Measurements from ENCODE around the gene MMP2. TPM values are rescaled to one million over a fixed set of nuclear protein-coding genes. Genes with fewer than 3 reads are reported as not detected.

MMP2 gene
- polyA plus RNA-seq, 3 donors, result 294 to 319 (median 305) TPM

DNA sequence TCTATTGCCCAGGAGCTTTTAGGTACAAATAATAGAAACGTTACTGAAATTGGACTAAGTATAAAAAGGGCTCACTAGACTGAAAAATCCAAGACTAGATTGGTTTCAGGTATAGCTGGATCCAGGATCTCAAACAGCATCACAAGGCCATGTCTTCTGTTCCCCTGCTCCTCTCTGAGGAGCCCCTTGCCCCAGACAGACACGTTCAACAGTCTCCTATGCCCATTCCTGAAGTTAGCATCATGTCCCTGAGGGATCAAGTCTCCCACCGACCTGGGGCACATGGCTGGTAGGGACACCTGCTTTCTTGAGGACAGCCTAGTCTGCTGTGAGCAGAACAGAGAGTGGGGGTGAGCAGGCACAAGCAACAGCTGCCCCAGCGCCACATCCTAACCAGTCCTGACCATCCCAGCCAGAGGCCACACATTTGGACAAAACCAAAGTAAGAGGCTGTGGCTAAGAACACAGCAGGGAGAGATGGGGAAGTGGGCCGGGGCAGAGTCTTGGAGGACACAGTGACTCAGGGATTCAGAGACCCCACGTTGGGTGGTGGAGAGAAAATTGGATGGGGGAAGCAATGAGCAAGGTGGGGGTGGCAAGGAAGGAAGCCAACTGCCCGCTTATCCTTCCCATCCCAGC lies 10.5 kb upstream of the MMP2 start:
- no peak for DNase-seq (ENCODE audit: low read depth in 3 of 3, low spot score in 2 of 3)

DNA sequence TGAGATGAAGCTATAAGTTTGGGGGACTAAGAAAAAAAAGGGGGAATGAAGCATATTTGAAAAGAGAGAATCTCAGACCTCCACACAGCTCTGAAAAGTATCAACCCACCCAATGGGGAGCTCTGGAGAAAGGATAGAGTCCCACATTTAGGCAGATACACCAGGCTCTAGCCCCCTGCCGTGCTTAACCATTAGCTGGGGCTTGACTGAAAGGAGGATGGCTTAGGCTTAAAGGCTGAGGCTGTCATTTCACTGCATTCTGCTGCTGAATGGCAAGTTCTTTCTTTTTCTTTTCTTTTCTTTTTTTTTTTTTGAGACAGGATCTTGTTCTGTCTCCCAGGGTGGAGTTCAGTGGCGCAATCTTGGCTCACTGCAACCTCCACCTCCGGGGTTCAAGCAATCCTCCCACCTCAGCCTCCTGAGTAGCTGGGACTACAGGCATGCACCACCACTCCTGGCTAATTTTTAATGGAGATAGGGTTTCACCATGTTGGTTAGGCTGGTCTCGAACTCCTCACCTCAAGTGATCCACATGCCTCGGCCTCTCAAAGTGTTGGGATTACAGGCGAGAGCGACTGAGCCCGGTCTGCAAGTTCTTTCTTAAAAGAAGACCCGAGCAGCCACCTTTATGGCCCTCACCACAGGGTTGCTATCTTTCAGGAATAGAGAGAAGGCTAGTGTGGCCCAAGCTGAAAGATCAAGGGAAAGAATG lies 9.0 kb upstream of the MMP2 start:
- DNase-seq (ENCODE audit: low read depth in 3 of 3, low spot score in 2 of 3), result no peak

DNA sequence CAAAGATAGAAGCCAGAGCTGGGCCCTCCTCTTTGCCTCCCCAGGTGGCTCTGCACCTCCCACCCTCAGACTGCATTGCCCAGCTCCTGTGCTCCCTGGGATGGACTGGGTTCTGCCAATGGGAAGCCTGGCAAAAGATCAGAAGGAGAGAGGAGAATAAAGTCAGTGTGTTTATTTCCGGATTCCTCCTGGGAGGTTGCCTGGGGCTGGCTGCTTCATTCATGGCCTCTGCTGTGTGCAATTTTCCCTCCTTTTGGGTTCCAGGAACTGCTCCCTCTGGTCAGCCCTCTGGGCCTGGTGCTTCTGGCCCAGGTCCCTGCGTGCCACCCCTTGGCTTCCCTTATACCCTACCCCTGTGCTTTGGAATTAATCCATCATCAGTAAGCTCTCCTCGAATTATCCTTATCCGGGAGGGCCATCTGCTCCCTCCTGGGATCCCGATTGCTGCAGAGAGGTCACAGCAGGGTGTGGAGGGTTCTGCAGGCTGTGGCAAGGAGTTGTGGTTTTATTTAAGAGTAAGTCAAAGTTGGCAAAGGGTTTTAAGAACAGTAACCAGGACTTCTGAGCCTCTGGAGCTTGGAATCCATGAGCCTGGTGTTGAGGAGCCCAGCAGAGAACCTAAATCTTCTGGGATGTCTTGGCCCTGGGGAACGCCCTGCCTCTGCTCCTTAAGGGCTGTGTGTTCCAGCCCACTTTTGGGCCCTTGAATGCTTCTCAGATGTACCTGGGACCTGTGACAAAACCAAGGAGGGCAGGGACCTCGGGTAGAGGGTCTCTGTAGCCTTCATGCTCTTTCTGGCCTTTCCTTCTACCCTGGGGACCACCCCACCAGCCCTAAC lies 8.2 kb upstream of the MMP2 start:
- no peak for DNase-seq (ENCODE audit: low read depth in 3 of 3, low spot score in 2 of 3)

DNA sequence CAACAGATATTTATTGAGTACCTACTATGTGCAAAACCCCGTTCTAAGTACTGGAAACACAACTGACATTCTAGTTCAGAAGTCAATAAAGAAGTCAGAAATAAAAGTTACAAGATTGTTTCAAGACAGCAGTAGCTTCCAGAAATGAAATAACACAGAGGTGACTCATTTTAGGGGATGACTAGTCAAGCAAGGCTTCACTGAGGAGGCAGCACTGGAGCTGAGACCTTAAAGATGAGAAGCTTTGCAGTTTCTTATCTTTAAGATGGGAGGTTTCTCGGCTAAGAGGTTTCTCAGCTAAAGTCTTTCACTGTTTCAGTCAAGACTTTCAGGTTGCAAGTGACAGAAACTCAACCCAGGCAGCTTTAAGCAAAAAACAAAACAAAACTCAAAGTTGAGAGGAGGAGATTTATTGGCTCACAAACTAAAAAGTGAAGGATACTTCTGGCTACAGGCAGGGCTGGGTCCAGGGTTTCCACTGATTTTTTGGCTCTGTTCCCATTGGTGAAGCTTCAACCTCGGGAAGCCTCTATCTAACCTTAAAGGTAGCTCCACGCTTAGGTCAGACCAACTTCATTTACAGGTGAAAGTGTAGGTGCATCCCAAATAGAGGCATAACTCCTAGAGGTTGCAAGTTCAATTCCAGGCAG lies 7.4 kb upstream of the MMP2 start:
- no peak for DNase-seq (ENCODE audit: low read depth in 3 of 3, low spot score in 2 of 3)

DNA sequence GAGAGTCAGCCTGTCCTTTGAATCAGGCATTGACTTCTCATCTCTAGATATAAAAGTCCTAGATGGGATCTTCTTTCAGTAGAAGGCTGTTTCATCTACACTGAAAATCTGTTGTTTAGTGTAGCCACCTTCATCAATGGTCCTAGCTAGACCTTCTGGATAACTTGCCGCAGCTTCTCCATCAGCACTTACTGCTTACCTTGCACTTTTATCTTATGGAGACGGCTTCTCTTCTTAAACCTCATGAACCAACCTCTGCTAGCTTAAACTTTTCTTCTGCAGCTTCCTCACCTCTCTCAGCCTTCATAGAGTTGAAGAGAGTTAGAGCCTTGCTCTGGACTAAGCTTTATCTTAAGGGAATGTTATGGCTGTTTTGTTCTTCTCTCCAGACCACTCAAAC lies 5.4 kb upstream of the MMP2 start:
- DNase-seq (ENCODE audit: low read depth in 3 of 3, low spot score in 2 of 3), result no peak

DNA sequence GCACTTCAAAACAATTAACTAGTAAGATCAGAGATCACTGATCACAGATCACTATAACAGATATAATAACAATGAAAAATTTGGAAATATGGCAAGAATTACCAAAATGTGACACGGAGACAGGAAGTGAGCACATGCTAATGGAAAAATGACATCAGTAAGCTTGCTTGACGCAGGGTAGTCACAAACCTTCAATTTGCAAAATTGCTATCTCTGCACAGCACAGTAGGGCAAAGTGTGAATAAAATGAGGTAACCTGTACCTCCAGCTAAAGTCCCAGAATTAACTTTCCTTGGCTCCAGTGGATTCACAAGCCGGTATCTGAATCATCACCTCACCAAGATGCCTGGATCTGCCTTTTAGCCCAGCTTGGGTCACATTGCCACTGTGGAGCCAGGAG lies 4.2 kb upstream of the MMP2 start:
- no peak for DNase-seq (ENCODE audit: low read depth in 3 of 3, low spot score in 2 of 3)

DNA sequence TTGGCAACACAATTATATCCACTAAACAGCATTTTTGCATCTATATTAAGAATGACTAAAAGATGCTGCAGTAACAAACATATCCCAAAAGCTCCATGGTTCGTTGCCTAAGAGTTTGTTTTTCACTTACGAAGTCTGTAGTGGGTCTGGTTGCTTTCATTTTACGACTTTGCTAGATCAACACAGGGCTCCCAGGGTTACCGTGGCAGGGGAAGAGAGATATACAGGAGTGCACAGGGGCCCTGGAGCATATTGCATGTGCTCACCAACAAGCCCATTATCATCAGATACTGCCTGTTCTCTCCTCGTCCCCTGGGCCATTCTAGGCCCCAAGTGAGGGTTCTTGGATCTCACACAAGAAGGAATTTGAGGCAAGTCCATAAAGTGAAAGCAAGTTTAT lies 3.1 kb upstream of the MMP2 start:
- no peak for DNase-seq (ENCODE audit: low read depth in 3 of 3, low spot score in 2 of 3)

DNA sequence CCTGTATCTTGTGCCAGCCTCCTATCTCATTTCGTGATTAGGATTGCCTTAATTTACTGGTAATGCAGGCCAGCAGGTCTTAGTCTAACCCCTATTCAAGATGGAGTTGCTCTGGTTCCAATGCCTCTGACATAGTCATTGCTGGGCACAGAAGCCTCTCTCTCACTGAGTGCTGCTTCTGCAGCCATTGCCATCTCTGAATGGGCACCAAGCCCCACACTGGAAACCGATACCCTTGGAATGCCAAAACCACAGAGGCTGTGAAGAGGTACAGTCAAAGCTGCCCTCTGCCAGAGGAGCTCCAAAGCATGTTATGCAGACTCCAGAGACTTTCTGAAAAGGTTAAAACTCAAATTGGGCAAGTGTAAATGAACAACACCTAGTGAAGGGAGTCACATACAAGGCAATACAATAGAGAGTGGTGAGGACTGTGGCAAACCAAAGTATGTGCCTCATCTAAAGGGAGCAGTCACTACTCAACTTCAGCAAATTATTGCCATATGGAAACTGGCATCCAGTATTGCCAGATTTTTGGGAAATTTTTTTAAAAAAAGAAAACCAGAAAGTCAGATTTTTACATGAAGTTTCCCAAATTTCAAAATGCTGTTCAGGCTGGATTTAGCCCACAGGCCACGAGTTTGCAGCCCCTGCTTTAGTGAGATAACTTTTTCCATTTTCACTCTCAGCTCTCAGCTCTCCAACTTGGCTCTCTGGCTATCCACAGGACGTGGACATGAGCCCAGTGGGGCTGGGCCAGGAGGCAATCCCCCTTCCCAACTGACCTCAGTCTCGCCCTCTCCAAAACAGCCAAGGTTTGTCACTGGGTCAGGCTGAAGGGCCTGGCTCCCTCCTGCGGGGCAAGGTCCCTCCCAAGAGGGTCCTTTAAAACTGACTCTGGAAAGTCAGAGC lies 2.1 kb upstream of the MMP2 start:
- DNase-seq (ENCODE audit: low read depth in 3 of 3, low spot score in 2 of 3), result no peak

DNA sequence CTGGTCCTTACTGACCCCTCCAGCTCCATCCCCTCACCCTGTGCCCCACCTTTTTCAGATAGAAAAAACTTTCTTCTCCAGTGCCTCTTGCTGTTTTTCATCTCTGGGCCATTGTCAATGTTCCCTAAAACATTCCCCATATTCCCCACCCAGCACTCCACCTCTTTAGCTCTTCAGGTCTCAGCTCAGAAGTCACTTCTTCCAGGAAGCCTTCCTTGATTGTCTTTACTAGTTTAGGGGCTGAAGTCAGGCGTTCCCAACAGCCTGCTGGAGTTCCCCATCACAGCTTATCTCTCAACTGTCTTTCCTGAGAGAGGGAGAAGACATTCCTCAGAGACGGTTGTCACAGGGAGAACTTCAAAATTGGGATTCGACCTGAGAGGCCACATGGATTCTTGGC lies 1.3 kb upstream of the MMP2 start:
- DNase-seq (ENCODE audit: low read depth in 3 of 3, low spot score in 2 of 3), result no peak

DNA sequence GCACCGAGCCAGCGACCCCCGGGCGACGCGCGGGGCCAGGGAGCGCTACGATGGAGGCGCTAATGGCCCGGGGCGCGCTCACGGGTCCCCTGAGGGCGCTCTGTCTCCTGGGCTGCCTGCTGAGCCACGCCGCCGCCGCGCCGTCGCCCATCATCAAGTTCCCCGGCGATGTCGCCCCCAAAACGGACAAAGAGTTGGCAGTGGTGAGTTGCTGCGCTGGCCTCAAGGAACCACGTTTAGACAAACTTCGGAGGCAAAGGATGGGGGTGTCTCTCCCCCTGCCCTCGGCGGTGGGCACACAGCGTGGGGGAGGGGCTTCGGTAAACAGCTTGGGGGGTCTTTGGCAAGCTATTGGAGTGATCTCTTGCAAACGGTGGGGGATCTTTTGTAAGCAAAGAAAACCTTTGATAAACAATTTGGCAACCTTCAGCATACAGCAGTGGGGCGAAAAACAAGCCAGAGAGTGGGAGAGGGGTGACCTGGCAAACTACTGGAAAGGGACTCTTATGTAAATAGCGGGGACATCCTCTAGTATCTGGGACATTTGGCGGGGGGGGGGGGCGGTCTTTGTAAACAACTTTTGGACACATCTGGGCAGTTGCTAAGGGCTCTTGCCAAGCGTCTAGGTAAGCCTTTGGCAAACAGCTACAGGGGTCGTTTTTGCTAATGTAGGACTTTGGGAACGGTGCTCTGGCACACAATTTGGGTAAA lies 587 bp downstream of the MMP2 start:
- no peak for DNase-seq (ENCODE audit: low read depth in 3 of 3, low spot score in 2 of 3)

DNA sequence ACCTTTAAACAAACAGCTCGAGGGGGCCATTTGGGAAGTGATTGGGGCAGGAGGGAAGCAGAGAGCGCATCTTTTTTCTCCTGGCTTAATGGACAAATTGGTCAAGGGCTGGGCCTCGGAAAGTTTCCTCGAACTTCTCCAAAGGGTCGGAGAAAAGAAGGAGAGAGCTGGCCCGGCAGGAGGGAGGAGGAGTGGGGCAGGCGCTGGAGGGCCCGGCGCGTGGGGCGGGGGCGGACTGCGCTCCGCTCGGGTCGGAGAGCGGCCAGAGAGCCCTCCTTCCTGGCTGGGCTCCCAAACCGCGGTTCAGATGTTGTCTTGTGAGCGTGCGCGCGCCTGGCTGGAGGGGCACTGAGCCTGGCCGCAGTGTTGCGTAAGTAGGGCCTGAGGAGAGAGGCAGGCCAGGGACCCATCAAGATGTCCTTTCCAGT lies 1.2 kb downstream of the MMP2 start:
- DNase-seq (ENCODE audit: low read depth in 3 of 3, low spot score in 2 of 3), result no peak

DNA sequence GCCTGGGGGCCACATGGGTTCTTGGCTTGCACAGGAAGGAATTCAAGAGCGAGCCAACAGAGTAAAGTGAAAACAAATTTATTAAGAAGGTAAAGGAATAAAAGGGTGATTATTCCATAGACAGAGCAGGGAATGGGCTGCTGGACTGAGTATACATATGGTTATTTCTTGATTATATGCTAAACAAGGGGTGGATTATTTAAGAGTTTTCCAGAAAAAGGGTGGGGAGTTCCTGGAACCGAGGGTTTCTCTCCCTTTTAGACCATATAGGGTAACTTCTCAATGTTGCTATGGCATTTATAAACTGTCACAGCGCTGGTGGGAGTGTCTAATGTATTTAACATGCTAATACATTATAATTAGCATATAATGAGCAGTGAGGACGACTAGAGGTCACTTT lies 2.0 kb downstream of the MMP2 start:
- no peak for DNase-seq (ENCODE audit: low read depth in 3 of 3, low spot score in 2 of 3)

DNA sequence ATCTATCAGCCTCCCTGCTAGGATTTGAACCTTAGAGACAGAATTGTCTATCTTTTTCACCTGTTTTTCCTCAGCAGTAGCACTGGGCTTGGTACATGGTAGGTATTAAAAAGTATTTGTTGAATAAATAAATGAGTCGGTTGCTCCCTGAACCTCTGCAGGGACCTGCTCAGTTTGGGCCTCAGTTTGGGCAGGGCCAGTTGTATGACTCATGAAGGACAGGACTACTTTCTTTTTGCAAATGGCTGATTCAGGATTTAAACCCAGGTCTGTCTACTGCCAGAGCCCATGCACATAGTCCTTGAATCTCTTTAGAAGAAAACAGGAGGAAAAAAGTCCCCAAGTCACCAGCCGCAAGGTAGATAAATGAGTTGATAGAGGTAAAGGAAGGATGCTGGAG lies 3.1 kb downstream of the MMP2 start:
- no peak for DNase-seq (ENCODE audit: low read depth in 3 of 3, low spot score in 2 of 3)

DNA sequence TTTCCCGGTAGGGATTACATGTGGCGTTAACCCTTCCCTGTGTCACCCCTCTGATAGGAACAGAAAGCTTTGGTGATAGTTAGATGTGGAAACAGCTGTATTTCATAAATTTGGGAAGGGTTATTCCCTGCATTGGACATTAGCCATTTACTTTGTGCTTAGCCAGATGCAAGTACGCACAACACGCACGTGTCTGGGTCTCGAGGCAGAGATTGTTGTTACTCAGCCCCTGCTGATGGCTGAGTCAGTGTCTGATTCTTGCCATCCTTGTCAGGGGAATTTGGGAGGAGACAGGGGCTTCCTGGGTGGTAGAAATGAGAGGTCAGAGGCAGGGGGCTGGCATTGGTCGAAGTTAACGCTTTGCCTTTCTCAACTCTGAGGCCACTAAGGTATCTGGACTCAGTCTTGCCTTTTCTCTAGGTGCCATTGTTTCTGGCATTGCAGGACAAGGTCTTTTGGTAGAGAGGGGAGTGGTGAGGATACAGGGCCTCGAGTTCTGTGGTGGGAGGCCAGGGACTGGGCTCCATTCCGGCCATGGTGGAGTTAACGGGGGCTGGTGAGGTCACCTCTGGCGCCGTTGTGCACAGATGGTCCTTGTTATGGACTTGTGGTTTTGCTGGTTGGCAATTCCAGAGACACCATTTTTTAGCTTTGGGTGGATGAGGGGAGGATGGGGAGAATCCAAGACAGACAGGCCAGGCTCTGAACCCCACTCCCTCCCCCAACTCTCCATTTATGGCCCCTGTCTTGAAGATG lies 8.2 kb downstream of the MMP2 start:
- DNase-seq (ENCODE audit: low read depth in 3 of 3, low spot score in 2 of 3), result no peak

DNA sequence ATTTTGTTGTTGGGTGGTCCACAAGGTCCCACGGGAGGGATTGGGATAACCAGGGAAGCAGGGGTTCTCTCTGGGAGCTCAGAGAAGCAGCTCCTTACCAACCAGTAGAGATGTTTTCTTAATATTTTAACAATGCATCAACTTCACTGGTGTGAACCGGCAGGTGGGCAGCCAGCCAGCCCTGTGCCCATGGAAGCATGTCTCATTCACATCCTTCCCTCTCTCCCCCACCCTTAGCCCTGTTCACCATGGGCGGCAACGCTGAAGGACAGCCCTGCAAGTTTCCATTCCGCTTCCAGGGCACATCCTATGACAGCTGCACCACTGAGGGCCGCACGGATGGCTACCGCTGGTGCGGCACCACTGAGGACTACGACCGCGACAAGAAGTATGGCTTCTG lies 9.3 kb downstream of the MMP2 start:
- DNase-seq (ENCODE audit: low read depth in 3 of 3, low spot score in 2 of 3), result no peak

DNA sequence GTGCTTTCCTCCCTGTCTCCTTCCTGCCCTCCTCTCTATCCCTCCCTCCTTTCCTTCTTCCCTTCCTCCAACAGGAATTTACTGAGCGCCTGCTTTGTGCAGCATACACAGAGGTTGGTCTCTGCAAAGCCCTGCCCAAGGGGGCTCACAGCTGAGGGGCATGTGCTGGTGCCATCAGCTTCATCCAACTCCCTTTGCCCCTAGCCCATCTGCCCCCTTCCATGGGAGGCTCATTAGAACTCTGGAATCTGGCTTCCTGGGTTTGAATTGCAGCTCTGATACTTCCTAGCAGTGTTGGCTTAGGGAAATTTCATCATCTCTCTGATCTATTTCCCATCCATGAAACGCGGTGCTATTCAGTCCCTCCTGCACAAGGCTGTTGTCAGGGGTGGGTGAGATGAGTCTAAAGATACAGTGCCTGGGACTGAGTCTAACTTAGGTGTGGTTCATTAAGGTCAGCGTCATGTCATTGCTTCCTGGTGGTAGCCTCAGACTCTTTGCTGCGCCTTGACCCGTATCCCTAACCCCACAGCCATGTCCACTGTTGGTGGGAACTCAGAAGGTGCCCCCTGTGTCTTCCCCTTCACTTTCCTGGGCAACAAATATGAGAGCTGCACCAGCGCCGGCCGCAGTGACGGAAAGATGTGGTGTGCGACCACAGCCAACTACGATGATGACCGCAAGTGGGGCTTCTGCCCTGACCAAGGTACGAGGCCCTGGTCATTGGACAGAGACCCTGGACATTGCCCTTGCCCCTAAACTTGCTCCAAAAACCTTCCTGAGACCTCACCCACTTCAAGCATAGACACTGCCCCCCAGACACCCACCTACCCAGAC lies 10.3 kb downstream of the MMP2 start:
- no peak for DNase-seq (ENCODE audit: low read depth in 3 of 3, low spot score in 2 of 3)

DNA sequence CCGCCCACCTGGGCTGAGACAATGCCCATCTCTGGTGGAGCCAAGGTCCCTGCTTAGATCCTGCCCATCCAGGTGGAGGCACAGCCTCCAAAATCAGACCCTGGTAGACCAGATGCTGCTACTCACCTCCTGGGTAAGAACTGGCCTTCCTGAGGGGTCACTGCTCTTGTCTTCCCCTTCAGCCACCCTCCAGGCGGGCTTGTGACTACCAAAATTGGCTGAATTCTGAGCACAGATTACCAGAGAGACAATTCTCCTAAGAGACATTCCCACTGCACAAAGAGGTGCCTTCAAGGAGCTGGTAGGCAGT lies 10.9 kb downstream of the MMP2 start:
- DNase-seq (ENCODE audit: low read depth in 3 of 3, low spot score in 2 of 3), result no peak

DNA sequence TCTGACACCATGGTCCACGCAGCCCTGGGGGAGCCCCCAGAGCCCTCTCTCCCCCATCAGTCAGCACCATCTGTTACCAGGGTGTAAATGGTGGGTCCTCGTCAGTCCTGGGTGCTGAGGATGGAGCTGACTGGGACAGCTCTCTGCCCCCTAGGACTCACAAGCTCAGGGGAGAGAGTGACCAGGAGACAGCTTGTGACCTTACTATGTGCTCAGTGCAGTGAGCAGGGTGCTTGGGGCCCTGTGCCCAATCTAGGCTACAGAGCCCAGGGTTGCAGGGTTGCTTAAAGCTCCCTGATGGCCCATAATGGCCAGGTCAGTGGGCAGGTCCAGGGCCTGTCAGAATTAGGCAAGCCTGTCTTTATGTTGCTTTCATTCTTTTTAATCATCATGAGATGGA lies 11.3 kb downstream of the MMP2 start:
- no peak for DNase-seq (ENCODE audit: low read depth in 3 of 3, low spot score in 2 of 3)
